IPS-18c (cell line): Measurements from ENCODE around the gene ATM.
"Not testable (repeated sequence)": the region's sequence is repeated elsewhere in the genome, so short reads cannot be mapped to it uniquely, and the experiment has no call there.

Experiments used
- H3K4me3 ChIP-seq: 2 replicates; pipeline ENCODE4 v1.7.0; 2013; ENCODE audit warnings: low read depth, mild to moderate bottlenecking, low read length, moderate library complexity; ENCODE audit not compliant: insufficient read depth
- H3K9me3 ChIP-seq: one replicate; pipeline ENCODE4 v1.6.1; 2013; ENCODE audit warnings: mild to moderate bottlenecking, low read length, moderate library complexity; ENCODE audit not compliant: control insufficient read depth, insufficient read depth

The ATM gene

GRCh38 chr11:108396672-108397071, 173.8 kb downstream of the ATM start:
- not testable (repeated sequence) for H3K9me3 ChIP-seq, H3K4me3 ChIP-seq

DNA sequence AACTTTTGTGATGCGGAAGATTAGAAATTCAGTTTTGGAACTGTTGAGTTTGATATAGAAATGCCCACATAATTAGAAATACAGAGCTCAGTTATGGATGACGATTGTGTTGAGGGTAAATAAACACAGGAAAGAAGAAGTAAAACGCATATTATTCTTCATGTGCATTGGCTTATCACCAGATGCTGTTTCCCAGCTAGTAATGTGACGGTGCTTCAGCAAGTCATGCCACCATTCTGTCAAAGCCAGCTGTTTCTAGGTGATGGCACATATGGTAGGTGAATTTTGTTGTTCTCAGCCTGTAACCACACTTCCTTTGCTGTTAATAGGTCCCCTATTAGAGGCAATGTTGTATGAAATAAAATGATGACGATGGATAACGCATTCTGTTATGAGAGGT, 175.6 kb downstream of the ATM start:
- H3K4me3 ChIP-seq, result no peak overlapping the region

GRCh38 chr11:108402241-108402640, 179.4 kb downstream of the ATM start:
- no peaks in the 10 kb centered on the region for H3K9me3 ChIP-seq
- H3K4me3 ChIP-seq, result no peak overlapping the region

More for the DNA sequence above, 175.6 kb downstream of the ATM start:
- no peaks in the 10 kb centered on the region for H3K9me3 ChIP-seq

DNA sequence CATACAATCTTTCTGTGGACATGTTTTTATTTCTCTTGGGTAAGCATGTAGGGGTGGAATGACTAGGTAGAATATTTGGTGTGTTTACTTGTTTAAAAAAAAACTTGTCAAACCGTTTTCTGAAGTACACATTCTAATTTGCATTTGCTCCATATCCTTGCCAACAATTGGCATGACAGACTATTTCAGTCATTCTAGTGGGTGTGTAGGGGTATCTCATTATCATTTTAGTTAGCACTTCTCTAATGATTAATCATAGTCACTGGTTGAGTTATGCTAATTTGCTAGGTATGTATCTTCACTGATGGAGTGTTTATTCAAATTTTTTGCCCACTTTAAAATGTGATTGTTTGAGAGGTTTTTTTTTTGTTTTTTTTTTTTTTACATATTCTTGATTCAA, 180.2 kb downstream of the ATM start:
- Histone ChIP-seq H3K9me3 (no peaks in the 10 kb centered on the region), H3K4me3 (no peak overlapping the region)

GRCh38 chr11:108405706-108406105, 182.8 kb downstream of the ATM start:
- H3K4me3 ChIP-seq, result no peak overlapping the region

GRCh38 chr11:108414958-108415357, 192.1 kb downstream of the ATM start:
- Histone ChIP-seq H3K9me3 (no peaks in the 10 kb centered on the region), H3K4me3 (no peak overlapping the region)

More at GRCh38 chr11:108405706-108406105, 182.8 kb downstream of the ATM start:
- H3K9me3 ChIP-seq, result no peaks in the 10 kb centered on the region

DNA sequence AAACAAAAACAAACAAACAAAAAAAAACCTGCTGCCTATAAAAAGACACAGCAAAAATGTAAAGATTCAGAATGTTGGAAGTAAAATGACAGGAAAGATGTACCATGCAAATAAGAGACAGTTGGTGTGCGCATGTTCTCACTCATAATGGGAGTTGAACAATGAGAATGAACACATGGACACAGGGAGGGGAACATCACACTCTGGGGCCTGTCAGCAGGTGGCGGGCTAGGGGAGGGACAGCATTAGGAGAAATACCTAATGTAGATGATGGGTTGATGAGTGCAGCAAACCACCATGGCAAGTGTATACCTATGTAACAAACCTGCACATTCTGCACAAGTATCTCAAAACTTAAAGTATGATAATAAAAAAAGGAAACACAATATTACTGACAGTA, 194.7 kb downstream of the ATM start:
- H3K4me3 ChIP-seq, H3K9me3 ChIP-seq: not testable (repeated sequence)
